ENCODE measurements around the gene CA7.

The CA7 gene

GRCh38 chr16:66834746-66835145 is 9.5 kb upstream of the CA7 start:
- no peak overlapping the region for H3K4me3 ChIP-seq (ENCODE audit: low read depth, low read length)
- no peak for TF ChIP-seq CTCF (IDR thresholded peaks at IDR 0.05; ENCODE audit: low read depth, low read length)

GRCh38 chr16:66840883-66841282 is 3.3 kb upstream of the CA7 start:
- TF ChIP-seq CTCF (IDR thresholded peaks at IDR 0.05; ENCODE audit: low read depth, low read length): no peak
- H3K4me3 ChIP-seq (ENCODE audit: low read depth, low read length): no peak overlapping the region

- H3K4me3 ChIP-seq (ENCODE audit: low read depth, low read length): no peak overlapping the region
- no peak for TF ChIP-seq CTCF (IDR thresholded peaks at IDR 0.05; ENCODE audit: low read depth, low read length)
Observed at GRCh38 chr16:66841366-66841765, 2.8 kb upstream of the CA7 start.

- TF ChIP-seq CTCF (IDR thresholded peaks at IDR 0.05; ENCODE audit: low read depth, low read length): no peak
- no peak overlapping the region for H3K4me3 ChIP-seq (ENCODE audit: low read depth, low read length)
Observed at GRCh38 chr16:66842765-66843164, 1.4 kb upstream of the CA7 start.

GRCh38 chr16:66843191-66843590 is 1.0 kb upstream of the CA7 start:
- no peak for TF ChIP-seq CTCF (IDR thresholded peaks at IDR 0.05; ENCODE audit: low read depth, low read length)

GRCh38 chr16:66844009-66844341 is 239 bp upstream of the CA7 start:
- TF ChIP-seq CTCF (IDR thresholded peaks at IDR 0.05; ENCODE audit: low read depth, low read length): no peak
- no peak overlapping the region for H3K4me3 ChIP-seq (ENCODE audit: low read depth, low read length)

More at GRCh38 chr16:66843191-66843590, 1.0 kb upstream of the CA7 start:
- H3K4me3 ChIP-seq (ENCODE audit: low read depth, low read length): no peak overlapping the region

GRCh38 chr16:66845080-66845410 is 831 bp downstream of the CA7 start:
- TF ChIP-seq CTCF (IDR thresholded peaks at IDR 0.05; ENCODE audit: low read depth, low read length): no peak
- H3K4me3 ChIP-seq (ENCODE audit: low read depth, low read length): no peak overlapping the region
